GM23338 (cell line): Measurements from ENCODE around the gene TMTC2.

ENCODE experiments used
- CREB1 ChIP-seq: fragments of 250-450 bp; sonication (Bioruptor Pico); IDR thresholded peaks from 2 replicates; pipeline ENCODE4 v1.5.0; 2020; ENCODE audit warnings: low read depth, mild to moderate bottlenecking, moderate library complexity
- CTCF ChIP-seq, 2 experiments: fragments of 200-600 bp in 1 of 2; sonication (generic) in 1 of 2; conservative IDR thresholded peaks; 2 replicates each; pipeline versions ENCODE4 v1.5.1 to v1.6.1; 2016 to 2017; ENCODE audit warnings: antibody characterized with exemption in 2 of 2, low read depth in 2 of 2, mild to moderate bottlenecking in 2 of 2, moderate library complexity in 1 of 2
- ETS1 ChIP-seq: IDR thresholded peaks from 2 replicates; pipeline ENCODE4 v1.6.1; 2016; ENCODE audit warnings: antibody characterized with exemption
- EZH2 ChIP-seq: fragments of 200-600 bp; sonication (generic); IDR thresholded peaks from one replicate; pipeline ENCODE4 v1.8.0; 2017; ENCODE audit warnings: antibody characterized with exemption, mild to moderate bottlenecking, low read depth; ENCODE audit not compliant: unreplicated experiment
- EZH2phosphoT487 ChIP-seq: fragments of 200-600 bp; sonication (generic); IDR thresholded peaks from one replicate; pipeline ENCODE4 v1.8.1; 2018; ENCODE audit warnings: antibody characterized with exemption; ENCODE audit not compliant: unreplicated experiment
- JUNB ChIP-seq: IDR thresholded peaks from one replicate; pipeline ENCODE4 v1.6.1; 2016; ENCODE audit warnings: antibody characterized with exemption; ENCODE audit not compliant: unreplicated experiment
- POLR2AphosphoS5 ChIP-seq: IDR thresholded peaks from 2 replicates; pipeline ENCODE4 v1.6.1; 2016; ENCODE audit warnings: antibody characterized with exemption, low read depth
- REST ChIP-seq: IDR thresholded peaks from one replicate; pipeline ENCODE4 v1.6.1; 2018; ENCODE audit warnings: antibody characterized with exemption; ENCODE audit not compliant: unreplicated experiment

GRCh38 chr12:83110424-83110823 is 423.7 kb downstream of the TMTC2 start:
- no peak for TF ChIP-seq CTCF (conservative IDR thresholded peaks at IDR 0.05; ENCODE audit: low read depth in 2 of 2)
- TF ChIP-seq REST = no peak
- no peak for TF ChIP-seq EZH2
- TF ChIP-seq POLR2AphosphoS5 = no peak
- no peak for TF ChIP-seq EZH2phosphoT487
- no peak for TF ChIP-seq JUNB
- no peak for TF ChIP-seq CREB1 (CRISPR knock-in tag)
- no peak for TF ChIP-seq ETS1
